HT1080 (cell line): ENCODE data around the gene JOSD2. TPM values are rescaled to one million over a fixed set of nuclear protein-coding genes. Genes with fewer than 3 reads are reported as not detected.

Source experiments
- DNase-seq: peaks from one replicate; pipeline ENCODE4 v3.0.0-alpha.2; 2015; ENCODE audit warnings: low read depth
- total RNA-seq: library from RNA; depleted of rRNA; stranded (reverse); fragments of >200 nt; shearing (Covaris generic); gene quantifications from 2 replicates; pipeline ENCODE4 v1.2.3, GENCODE V29; 2014; rRNA removed

The JOSD2 gene
- total RNA-seq, 1 experiment from 2014 or later: 41.2 TPM

DNA sequence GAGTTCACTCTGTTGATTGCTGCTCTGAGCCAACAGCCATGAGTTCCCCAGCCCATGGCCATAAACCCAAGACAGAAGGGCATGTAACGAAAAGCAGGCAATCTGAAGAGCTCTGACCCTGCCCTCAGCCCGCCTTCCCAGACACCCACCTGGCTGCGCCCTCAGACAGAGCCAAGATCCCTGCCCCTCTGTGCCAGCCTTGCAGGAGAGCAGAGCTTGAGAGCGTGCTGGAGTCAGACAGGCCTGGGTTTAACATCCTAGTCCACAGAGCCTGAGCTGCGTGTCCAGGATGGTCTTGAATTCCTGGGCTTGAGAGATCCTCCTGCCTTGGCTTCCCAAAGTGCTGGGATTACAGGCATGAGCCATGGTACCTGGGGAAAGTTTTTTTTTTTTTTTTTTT is 53.7 kb downstream of the JOSD2 start:
- DNase-seq: no peak

Other genes starting within 250 kb of the JOSD2 start
- not detected in 2 replicates for gene KCNC3, start 181.8 kb downstream of the JOSD2 start, total RNA-seq
- not detected in 2 replicates for gene NAPSA, start 145.6 kb downstream of the JOSD2 start, total RNA-seq
- gene NR1H2, start 134.7 kb downstream of the JOSD2 start, total RNA-seq: 96.1 and 98.3 TPM in 2 replicates
- 173 and 185 TPM in 2 replicates for gene POLD1, start 126.8 kb downstream of the JOSD2 start, total RNA-seq
- gene SPIB, start 92.3 kb downstream of the JOSD2 start, total RNA-seq: 0.43 TPM in 1 of 2 replicates, not detected in the other
- 0.07 TPM in 1 of 2 replicates, not detected in the other for gene MYBPC2, start 78.3 kb downstream of the JOSD2 start, total RNA-seq
- 101 and 102 TPM in 2 replicates for gene EMC10, start 34.7 kb downstream of the JOSD2 start, total RNA-seq
- gene GARIN5A, start 34.3 kb downstream of the JOSD2 start, total RNA-seq: 0.17 and 0.37 TPM in 2 replicates
- gene ASPDH, start 2.7 kb upstream of the JOSD2 start, total RNA-seq: 0.31 TPM in 1 of 2 replicates, not detected in the other
- 0.03 and 0.08 TPM in 2 replicates for gene LRRC4B, start 57.2 kb upstream of the JOSD2 start, total RNA-seq
- 0.13 TPM in 1 of 2 replicates, not detected in the other for gene SYT3, start 128.7 kb upstream of the JOSD2 start, total RNA-seq
- 1.1 and 3.2 TPM in 2 replicates for gene C19orf81, start 138.3 kb upstream of the JOSD2 start, total RNA-seq
- gene SHANK1, start 208.6 kb upstream of the JOSD2 start, total RNA-seq: 9.3 and 10.5 TPM in 2 replicates
- gene CLEC11A, start 212.2 kb upstream of the JOSD2 start, total RNA-seq: 163 and 168 TPM in 2 replicates